ENCODE results near the gene CDC42EP4.
A peak's percentile ranks its signal among the peaks of the same experiment; 100 is the strongest.

CDC42EP4 gene

GRCh38 chr17:73308017-73308823 lies 3.6 kb downstream of the CDC42EP4 start (continued):
- TF ChIP-seq ZNF529 (tag by site-specific recombination; IDR thresholded peaks at IDR 0.05; ENCODE audit: insufficient replicate concordance) (no peak), ZNF280C (tag by site-specific recombination; IDR thresholded peaks at IDR 0.05) (no peak), ZNF561 (tag by site-specific recombination; IDR thresholded peaks at IDR 0.05; ENCODE audit: borderline replicate concordance) (no peak), MEIS1 (CRISPR knock-in tag; IDR thresholded peaks at IDR 0.05; ENCODE audit: borderline replicate concordance) (no peak), MYNN (tag by site-specific recombination; IDR thresholded peaks at IDR 0.05; ENCODE audit: borderline replicate concordance) (no peak), ZNF202 (tag by site-specific recombination; IDR thresholded peaks at IDR 0.05; ENCODE audit: borderline replicate concordance) (no peak), INSM2 (tag by site-specific recombination; IDR thresholded peaks at IDR 0.05) (no peak), ZNF223 (tag by site-specific recombination; IDR thresholded peaks at IDR 0.05) (no peak), SP7 (tag by site-specific recombination; IDR thresholded peaks at IDR 0.05) (peak; percentile 60), HOXC10 (CRISPR knock-in tag; IDR thresholded peaks at IDR 0.05) (no peak), ZNF692 (tag by site-specific recombination; IDR thresholded peaks at IDR 0.05) (no peak), ZNF398 (tag by site-specific recombination; IDR thresholded peaks at IDR 0.05) (peak; percentile 74), ZNF664 (tag by site-specific recombination; IDR thresholded peaks at IDR 0.05) (no peak), KLF10 (tag by site-specific recombination; IDR thresholded peaks at IDR 0.05) (no peak), ZFP69B (tag by site-specific recombination; IDR thresholded peaks at IDR 0.05) (peak; percentile 48; the same call in 1 of the 2 replicates), ZNF549 (tag by site-specific recombination; IDR thresholded peaks at IDR 0.05) (no peak), KLF1 (tag by site-specific recombination; IDR thresholded peaks at IDR 0.05) (peak; percentile 87), REPIN1 (tag by site-specific recombination; IDR thresholded peaks at IDR 0.05; ENCODE audit: low read depth) (no peak), ZNF16 (tag by site-specific recombination; IDR thresholded peaks at IDR 0.05; ENCODE audit: low read depth) (no peak), ZBTB26 (tag by site-specific recombination; optimal IDR thresholded peaks at IDR 0.05) (no peak), ZNF423 (tag by site-specific recombination; IDR thresholded peaks at IDR 0.05) (no peak), ZNF148 (tag by site-specific recombination; IDR thresholded peaks at IDR 0.05; ENCODE audit: borderline replicate concordance) (no peak), ZSCAN30 (tag by site-specific recombination; IDR thresholded peaks at IDR 0.05) (no peak), ZFP37 (tag by site-specific recombination; IDR thresholded peaks at IDR 0.05) (no peak), PRDM4 (tag by site-specific recombination; IDR thresholded peaks at IDR 0.05) (no peak)

Measured in HEK293 (cell line).